HG03439 (cell line): ENCODE data around the gene CSRNP3.

Source experiments
- ATAC-seq: cut with Tn5 transposase; IDR thresholded peaks from one replicate; pipeline ENCODE4 v1.9.1; 2021; ENCODE audit warnings: mild to moderate bottlenecking, moderate library complexity; ENCODE audit not compliant: unreplicated experiment

Gene CSRNP3

GRCh38 chr2:165536851-165537499, 67.5 kb downstream of the CSRNP3 start:
- no peak for ATAC-seq

- ATAC-seq: no peak
Observed at GRCh38 chr2:165539985-165540384, 70.5 kb downstream of the CSRNP3 start.

DNA sequence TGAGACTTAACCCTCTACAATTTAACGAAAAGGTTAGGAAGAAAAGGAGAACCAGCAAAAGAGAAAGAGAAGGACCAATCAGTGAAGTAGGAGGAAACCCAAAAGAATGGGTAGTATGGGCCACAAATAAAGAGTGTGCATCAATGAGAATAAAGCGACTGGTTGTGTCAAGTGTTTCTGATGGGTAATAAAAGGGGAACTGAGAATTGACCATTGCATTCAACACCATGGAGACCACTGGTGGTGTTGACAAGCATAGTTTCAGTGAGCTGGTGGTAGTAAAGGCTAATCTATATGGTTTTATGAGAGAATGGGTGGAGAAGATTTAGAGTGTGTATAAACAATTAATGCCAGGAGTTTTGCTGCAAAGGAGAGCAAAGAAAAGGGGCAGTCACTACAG, 75.4 kb downstream of the CSRNP3 start:
- peak; percentile 75 for ATAC-seq

DNA sequence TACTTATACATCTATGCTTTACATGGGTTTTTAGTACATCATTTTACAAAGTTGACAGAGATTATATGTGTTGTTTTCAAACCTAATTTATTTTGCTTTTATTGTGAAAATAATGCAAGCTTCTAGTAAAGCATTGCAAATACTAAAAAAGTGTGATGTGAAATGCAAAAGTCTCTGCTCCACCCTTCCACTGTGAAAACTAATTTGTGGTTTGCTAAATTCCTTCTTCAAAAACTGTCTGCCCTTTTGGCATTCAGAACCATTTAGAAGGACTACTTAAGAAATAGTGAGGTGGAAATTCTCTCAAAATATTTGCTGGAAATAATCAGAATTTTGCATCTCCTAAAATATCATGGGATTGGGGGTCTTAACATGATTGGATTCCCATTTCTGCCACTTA, 78.4 kb downstream of the CSRNP3 start:
- no peak for ATAC-seq

- ATAC-seq: no peak
Observed at GRCh38 chr2:165549619-165550018, 80.1 kb downstream of the CSRNP3 start.

DNA sequence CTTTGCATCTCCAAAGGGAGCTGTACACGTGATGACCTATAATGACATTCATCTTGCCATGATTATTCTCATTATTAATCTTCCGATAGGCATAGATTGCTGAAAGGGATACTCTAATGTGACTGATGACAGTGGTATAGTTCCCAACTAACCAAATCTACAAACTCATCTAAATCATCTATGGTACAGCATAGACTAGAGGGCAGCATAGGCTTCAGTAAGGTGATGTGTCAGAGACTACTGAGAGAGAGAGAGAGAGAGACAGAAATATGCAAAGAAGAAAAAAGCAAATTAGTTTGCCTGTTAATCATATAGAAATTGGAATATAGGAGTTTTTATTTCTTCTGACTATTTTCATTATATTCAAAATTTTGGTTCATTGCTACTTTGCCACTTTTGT, 89.3 kb downstream of the CSRNP3 start:
- ATAC-seq: no peak

- ATAC-seq: no peak
Observed at GRCh38 chr2:165560377-165560988, 91.0 kb downstream of the CSRNP3 start.

DNA sequence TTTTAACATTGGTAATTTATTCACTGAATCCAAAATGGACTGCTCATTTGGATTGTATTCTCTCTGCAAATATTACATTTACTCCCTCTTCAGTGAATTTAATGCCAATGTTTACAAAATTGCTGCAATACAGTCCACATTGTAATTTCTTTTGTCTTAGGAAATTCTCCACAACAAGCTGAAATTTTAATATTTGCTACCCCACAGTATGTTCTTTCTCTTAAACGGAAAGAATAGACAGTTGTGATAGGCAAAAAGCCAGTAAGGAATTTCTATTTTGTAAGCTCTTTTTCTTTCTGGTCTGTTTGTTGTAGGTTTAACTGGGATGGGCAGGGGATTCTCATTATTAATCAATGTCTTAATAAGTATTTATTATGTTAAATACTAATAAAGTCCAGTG, 92.0 kb downstream of the CSRNP3 start:
- no peak for ATAC-seq

DNA sequence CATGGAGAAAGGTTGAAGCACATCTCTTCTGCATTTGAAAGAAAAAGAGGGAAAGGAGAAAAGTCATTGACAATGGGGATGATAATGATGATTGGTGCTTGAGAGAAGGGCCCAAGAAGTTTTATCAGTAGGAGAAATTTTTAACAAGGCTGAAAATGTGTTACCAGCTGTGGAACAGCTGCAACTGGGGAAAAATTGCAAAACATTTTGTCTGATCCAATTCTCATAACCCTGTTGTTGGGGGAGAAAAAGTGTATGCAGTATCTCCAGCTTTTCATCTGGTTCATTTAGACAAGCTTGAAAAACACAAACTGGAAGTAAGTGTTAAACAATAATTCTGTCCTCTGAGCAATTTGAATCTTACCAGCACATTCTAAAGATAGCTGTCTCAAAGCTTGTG, 92.7 kb downstream of the CSRNP3 start:
- ATAC-seq: no peak

GRCh38 chr2:165563468-165564225, 94.1 kb downstream of the CSRNP3 start:
- no peak for ATAC-seq

DNA sequence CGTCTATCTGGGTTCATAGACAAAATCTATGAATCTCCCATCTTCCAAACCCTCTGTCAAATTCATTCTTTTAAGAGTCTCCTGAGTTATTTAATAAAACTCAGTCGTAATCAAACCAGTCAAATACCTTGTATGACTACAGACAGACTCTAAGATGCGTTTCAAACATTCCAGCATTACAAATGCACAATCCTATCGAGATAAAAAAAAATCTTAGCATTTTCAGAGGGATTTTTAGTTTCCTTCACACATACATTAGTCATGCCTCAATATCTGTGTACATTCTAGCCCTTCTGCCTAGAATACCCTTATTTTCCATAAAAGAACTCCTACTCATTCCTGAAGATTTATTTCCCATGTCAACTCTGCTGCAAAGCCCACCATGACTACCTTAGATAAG, 96.5 kb downstream of the CSRNP3 start:
- no peak for ATAC-seq

DNA sequence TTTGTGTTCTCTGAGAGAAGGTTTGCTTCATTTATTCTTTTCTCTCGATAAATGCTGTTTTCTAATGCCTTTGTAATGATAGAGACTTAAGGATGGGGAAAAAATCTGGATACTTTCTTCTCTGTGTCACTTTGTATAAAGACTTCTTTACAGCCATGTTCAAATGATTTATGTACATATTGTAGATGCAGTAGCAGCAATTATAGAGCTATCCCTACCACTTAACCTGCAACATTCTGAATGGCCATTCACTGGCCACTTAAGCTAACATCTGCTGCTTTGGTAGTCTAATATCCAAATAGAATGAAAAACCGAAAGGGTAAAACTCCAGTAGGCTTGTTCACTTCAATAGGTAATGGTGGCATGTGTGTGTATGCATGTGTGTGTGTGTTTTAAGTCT, 97.8 kb downstream of the CSRNP3 start:
- ATAC-seq: no peak

- no peak for ATAC-seq
Observed at GRCh38 chr2:165568361-165568760, 98.9 kb downstream of the CSRNP3 start.

- ATAC-seq: no peak
Observed at GRCh38 chr2:165571477-165571876, 102.0 kb downstream of the CSRNP3 start.

- ATAC-seq: no peak
Observed at GRCh38 chr2:165572151-165572550, 102.7 kb downstream of the CSRNP3 start.

GRCh38 chr2:165573534-165574461, 104.3 kb downstream of the CSRNP3 start:
- no peak for ATAC-seq

DNA sequence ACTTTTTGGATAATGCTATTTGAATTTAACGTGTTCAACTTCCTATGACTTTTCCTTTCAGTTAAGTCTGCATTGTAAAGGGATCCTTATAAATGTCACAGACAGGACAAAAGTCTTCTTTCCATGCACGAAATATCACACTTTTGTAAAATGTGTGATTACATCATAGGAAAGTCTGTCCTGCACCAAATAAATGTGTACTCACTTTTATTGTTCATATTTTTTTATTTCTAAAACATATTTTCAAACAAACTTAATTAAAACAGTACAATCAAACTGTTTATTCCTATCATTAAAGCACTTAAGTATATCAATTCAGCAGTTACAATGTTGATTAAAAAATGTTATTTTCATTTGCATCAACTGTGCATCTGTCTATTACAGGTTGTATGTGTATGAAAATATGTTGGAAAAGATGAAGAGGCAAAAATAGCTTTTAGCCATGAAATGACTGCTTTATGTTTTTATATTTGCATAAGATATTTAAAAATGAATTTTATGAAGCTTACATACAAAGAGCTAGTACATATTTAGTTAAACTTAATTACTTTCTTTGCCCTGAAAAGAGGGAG, 105.6 kb downstream of the CSRNP3 start:
- no peak for ATAC-seq

- ATAC-seq: no peak
Observed at GRCh38 chr2:165576409-165577154, 107.1 kb downstream of the CSRNP3 start.

- ATAC-seq: no peak
Observed at GRCh38 chr2:165582409-165582808, 112.9 kb downstream of the CSRNP3 start.

GRCh38 chr2:165582863-165583506, 113.5 kb downstream of the CSRNP3 start:
- ATAC-seq: no peak
